Fibroblast of lung (primary cell): ENCODE data around the gene IGDCC3. TPM values are rescaled to one million over a fixed set of nuclear protein-coding genes. Genes with fewer than 3 reads are reported as not detected.
A peak's percentile ranks its signal among the peaks of the same experiment; 100 is the strongest.

Experiments used
- DNase-seq, 2 donors: peaks; one replicate each; pipeline versions ENCODE4 v3.0.0 to v3.0.0-alpha.2; 2010; ENCODE audit warnings: low read depth in 2 of 2
- H2AFZ ChIP-seq: 2 replicates; pipeline ENCODE4 v1.5.1; 2012; ENCODE audit warnings: low read length, control low read depth, inconsistent platforms
- H3K27ac ChIP-seq: 2 replicates; pipeline ENCODE4 v1.5.1; 2011; ENCODE audit warnings: low read length, control low read depth; ENCODE audit not compliant: insufficient read depth
- H3K27me3 ChIP-seq: 2 replicates; pipeline ENCODE4 v1.5.1; 2011; ENCODE audit warnings: mild to moderate bottlenecking, low read length; ENCODE audit not compliant: control insufficient read depth, insufficient read depth
- H3K36me3 ChIP-seq: 2 replicates; pipeline ENCODE4 v1.5.1; 2011; ENCODE audit warnings: low read length; ENCODE audit not compliant: control insufficient read depth, insufficient read depth
- H3K4me1 ChIP-seq: 2 replicates; pipeline ENCODE4 v1.5.1; 2011; ENCODE audit warnings: low read length; ENCODE audit not compliant: control insufficient read depth, insufficient read depth; ENCODE audit errors: extremely low read depth
- H3K4me2 ChIP-seq: 2 replicates; pipeline ENCODE4 v1.5.1; 2011; ENCODE audit warnings: low read length, control low read depth; ENCODE audit not compliant: insufficient read depth; ENCODE audit errors: extremely low read depth
- H3K4me3 ChIP-seq, 4 experiments: fragments of 200-600 bp in 1 of 4; sonication (generic) in 1 of 4; replicated peaks in 1 of 4; 2 replicates each; pipeline ENCODE4 v1.5.1; 2011 to 2016; ENCODE audit warnings: low read length in 4 of 4, low read depth in 3 of 4, mild to moderate bottlenecking in 3 of 4, control low read depth in 2 of 4, inconsistent platforms in 1 of 4, mixed read lengths in 1 of 4; ENCODE audit not compliant: insufficient read depth in 1 of 4; ENCODE audit errors: control extremely low read depth in 1 of 4
- H3K79me2 ChIP-seq: 2 replicates; pipeline ENCODE4 v1.5.1; 2012; ENCODE audit warnings: mild to moderate bottlenecking, low read length, inconsistent platforms; ENCODE audit not compliant: control insufficient read depth, insufficient read depth
- H3K9ac ChIP-seq: 2 replicates; pipeline ENCODE4 v1.5.1; 2011; ENCODE audit warnings: mild to moderate bottlenecking, low read length, control low read depth; ENCODE audit not compliant: insufficient read depth
- H3K9me3 ChIP-seq: 2 replicates; pipeline ENCODE4 v1.5.1; 2012; ENCODE audit warnings: low read depth, low read length; ENCODE audit not compliant: control insufficient read depth, insufficient read depth
- H4K20me1 ChIP-seq: 2 replicates; pipeline ENCODE4 v1.5.1; 2011; ENCODE audit warnings: low read length; ENCODE audit not compliant: control insufficient read depth, insufficient read depth; ENCODE audit errors: extremely low read depth
- EZH2 ChIP-seq: IDR thresholded peaks from 2 replicates; pipeline ENCODE4 v1.5.1; 2012; ENCODE audit warnings: low read length, control low read depth, mild to moderate bottlenecking; ENCODE audit errors: missing control alignments
- polyA plus RNA-seq, 2 donors: library from polyadenylated mRNA; depleted of rRNA in 1 of 2; stranded (reverse) in 1 of 2; unstranded in 1 of 2; fragments of >200 nt; gene quantifications; 2 replicates each; pipeline ENCODE4 v1.2.1, GENCODE V29; 2011 to 2012; ENCODE audit warnings: missing spikeins in 1 of 2
- total RNA-seq: library from RNA; depleted of rRNA; stranded (reverse); fragments of >200 nt; gene quantifications from 2 replicates; pipeline ENCODE4 v1.2.1, GENCODE V29; 2014
- TF ChIP-seq, protein P1 (sequence below), 2 donors: IDR thresholded peaks in 1 of 2; conservative IDR thresholded peaks in 1 of 2; 1 replicate in 1 of 2; 2 replicates in 1 of 2; pipeline ENCODE4 v1.5.1; 2011 to 2012; ENCODE audit warnings: low read length in 2 of 2, control low read depth in 1 of 2, inconsistent platforms in 1 of 2, low read depth in 1 of 2, mild to moderate bottlenecking in 1 of 2

Gene IGDCC3
- total and polyA plus RNA-seq, 2 donors (not counting 1 experiment from before 2014, with no cell fraction given) = 0.15 TPM; not detected in 1

DNA sequence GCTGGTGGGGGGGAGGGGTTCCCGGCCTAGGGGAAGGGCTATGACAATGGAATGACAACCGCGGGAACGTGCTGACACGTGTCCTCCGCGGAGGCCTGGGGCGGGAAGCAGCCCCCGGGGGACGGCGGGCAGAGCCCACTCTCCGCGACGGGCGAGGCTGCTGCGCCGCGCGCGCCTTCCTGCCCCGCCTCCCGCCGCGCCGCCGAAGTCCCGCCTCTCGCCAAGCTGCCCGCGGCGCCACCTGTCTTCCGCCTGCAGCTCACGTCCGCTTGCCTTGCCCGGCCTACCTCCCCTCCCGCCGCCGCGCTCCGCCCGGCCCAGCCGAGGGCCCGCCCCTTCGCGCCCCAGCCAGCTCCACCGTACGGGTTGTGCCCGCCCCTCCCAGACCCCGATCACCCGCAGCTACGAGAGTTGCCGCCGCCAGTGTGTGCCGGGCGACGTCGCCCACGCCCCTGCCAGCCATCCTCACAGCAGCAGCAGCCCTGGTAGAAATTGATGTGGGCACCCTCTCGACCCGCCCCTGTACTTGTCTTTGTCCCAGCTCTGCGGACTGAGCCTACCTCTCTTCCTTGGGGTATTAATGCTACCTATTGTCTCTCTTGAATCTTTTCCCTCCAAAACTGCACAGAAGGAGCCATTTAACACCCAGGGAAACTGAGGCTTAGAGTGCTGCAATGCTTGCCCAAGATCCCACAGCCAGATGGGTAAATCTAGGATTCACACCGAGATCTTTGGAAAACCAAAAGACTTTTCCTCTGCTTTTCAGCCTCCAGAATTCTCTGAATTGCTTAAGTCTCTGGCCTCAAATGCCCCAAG, 90.9 kb downstream of the IGDCC3 start, which contains the start of gene PARP16:
PARP16 (minus strand) TSS at position 180 of the 816 bp plus-strand sequence. CDS start 457 bp downstream, outside the sequence.
- no peak for TF ChIP-seq EZH2
- TF ChIP-seq, protein P1, sequence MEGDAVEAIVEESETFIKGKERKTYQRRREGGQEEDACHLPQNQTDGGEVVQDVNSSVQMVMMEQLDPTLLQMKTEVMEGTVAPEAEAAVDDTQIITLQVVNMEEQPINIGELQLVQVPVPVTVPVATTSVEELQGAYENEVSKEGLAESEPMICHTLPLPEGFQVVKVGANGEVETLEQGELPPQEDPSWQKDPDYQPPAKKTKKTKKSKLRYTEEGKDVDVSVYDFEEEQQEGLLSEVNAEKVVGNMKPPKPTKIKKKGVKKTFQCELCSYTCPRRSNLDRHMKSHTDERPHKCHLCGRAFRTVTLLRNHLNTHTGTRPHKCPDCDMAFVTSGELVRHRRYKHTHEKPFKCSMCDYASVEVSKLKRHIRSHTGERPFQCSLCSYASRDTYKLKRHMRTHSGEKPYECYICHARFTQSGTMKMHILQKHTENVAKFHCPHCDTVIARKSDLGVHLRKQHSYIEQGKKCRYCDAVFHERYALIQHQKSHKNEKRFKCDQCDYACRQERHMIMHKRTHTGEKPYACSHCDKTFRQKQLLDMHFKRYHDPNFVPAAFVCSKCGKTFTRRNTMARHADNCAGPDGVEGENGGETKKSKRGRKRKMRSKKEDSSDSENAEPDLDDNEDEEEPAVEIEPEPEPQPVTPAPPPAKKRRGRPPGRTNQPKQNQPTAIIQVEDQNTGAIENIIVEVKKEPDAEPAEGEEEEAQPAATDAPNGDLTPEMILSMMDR (conservative IDR thresholded peaks at IDR 0.05 in 1 of 2, IDR thresholded peaks at IDR 0.05 in 1 of 2; ENCODE audit: low read depth in 1 of 2, low read length in 2 of 2) = peak; percentile 18 to 22
- peak within 1 kb of the TSS; percentile 58 to 69 (median 66) for H3K4me3 ChIP-seq
- peak within 1 kb of the TSS; percentile 40 for H3K9ac ChIP-seq
- no peaks in the 10 kb centered on the region for H3K9me3 ChIP-seq
- peak within 1 kb of the TSS; percentile 84 for H3K4me2 ChIP-seq
- peaks cover 3% of the 10 kb centered on the region for H3K27me3 ChIP-seq
- H3K36me3 ChIP-seq = no peaks in the 10 kb centered on the region
- H4K20me1 ChIP-seq = no peaks in the 10 kb centered on the region
- peak within 1 kb of the TSS; percentile 13 for H3K27ac ChIP-seq
- peak within 1 kb of the TSS; percentile 80 for H2AFZ ChIP-seq
- peaks cover 5% of the 10 kb centered on the region for H3K4me1 ChIP-seq
- H3K79me2 ChIP-seq = no peaks in the 10 kb centered on the region
- peak; percentile 74 to 87 for DNase-seq

DNA sequence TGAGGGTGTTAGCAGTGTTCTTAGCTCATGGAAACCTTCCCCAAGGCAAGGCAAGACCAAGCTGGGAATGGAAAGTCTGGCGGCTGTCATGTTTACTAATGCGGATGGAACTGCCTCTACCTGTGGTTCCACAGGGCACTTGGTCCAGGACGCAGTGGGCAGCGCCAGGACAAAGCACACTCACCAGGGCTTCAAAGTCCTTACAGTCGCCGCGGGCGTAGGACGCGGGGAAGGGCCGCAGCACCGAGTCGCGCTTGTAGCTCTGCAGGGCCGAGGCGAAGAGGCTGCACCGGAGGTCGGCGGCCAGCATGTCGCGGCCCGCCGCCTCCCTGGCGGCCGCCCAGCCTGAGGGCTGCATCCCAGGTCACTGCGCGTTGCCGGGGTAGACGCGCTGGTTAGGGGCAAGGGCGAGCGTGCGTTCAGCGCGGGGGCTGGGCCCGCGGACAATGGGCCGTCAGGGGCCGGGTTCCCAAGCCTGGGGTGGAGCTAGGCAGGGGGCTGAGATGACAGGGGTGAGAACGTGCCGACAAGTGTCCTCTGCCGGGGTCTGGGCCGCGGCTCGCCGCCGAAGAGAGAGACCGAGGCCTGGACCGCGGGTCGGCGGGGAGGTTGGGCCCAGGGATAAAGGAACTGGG, 91.6 kb downstream of the IGDCC3 start:
- Histone ChIP-seq H3K4me1 (peaks cover 5% of the 10 kb centered on the region), H3K9me3 (no peaks in the 10 kb centered on the region), H2AFZ (peak overlapping the region; percentile 80), H3K4me2 (peak overlapping the region; percentile 84), H3K36me3 (no peaks in the 10 kb centered on the region), H3K27ac (peak overlapping the region; percentile 13), H3K9ac (peak overlapping the region; percentile 40), H3K4me3 (peak overlapping the region; percentile 58 to 69 (median 66)), H4K20me1 (no peaks in the 10 kb centered on the region), H3K79me2 (no peaks in the 10 kb centered on the region), H3K27me3 (peaks cover 3% of the 10 kb centered on the region)
- peak; percentile 13 to 38 for DNase-seq
- no peak for TF ChIP-seq EZH2
- TF ChIP-seq, protein P1 (conservative IDR thresholded peaks at IDR 0.05 in 1 of 2, IDR thresholded peaks at IDR 0.05 in 1 of 2; ENCODE audit: low read depth in 1 of 2, low read length in 2 of 2) = no peak

DNA sequence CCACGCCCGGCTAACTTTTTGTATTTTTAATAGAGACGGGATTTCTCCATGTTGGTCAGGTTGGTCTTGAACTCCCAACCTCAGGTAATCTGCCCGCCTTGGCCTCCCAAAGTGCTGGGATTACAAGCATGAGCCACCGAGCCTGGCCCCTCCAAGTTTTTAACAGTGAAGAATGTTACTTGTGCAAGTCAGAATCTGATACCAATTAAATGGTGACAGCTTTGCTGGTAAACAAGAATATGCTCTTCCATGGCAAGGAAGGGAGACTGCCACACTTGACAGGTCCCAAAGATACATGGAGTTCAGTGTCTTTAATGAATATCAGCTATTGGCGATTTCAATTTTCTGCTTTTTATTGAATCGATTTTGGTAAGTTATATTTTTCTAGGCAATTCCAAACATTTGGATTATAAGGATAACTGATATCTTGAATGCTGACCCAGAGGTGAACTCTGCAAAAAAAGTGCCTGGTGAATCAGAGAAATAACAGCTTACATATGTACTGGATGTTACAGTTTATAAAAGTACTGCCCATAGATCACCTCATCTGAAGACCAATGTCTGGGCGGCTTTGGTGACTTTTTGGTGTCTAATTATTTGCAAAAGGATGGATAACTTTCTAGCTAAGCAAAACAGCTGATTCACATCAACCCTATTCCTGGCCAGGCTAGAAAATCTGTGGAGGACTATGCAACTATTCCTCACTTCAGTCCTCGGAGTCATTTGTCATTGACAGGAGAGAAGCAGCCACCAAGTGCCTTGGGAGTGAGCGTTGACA, 92.3 kb downstream of the IGDCC3 start:
- Histone ChIP-seq H4K20me1 (no peaks in the 10 kb centered on the region), H3K9ac (no peak overlapping the region), H3K4me1 (peaks cover 5% of the 10 kb centered on the region), H3K27ac (no peak overlapping the region), H3K36me3 (no peaks in the 10 kb centered on the region), H3K4me2 (peak overlapping the region; percentile 84), H2AFZ (peak overlapping the region; percentile 80), H3K27me3 (peaks cover 2% of the 10 kb centered on the region), H3K79me2 (no peaks in the 10 kb centered on the region), H3K4me3 (peak overlapping the region; percentile 58 to 69 (median 66)), H3K9me3 (no peaks in the 10 kb centered on the region)
- TF ChIP-seq, protein P1 (conservative IDR thresholded peaks at IDR 0.05 in 1 of 2, IDR thresholded peaks at IDR 0.05 in 1 of 2; ENCODE audit: low read depth in 1 of 2, low read length in 2 of 2) = no peak
- TF ChIP-seq EZH2 = no peak
- DNase-seq = peak; percentile 19 to 29
